ENCODE measurements around the gene KIF13A. TPM values are rescaled to one million over a fixed set of nuclear protein-coding genes. Genes with fewer than 3 reads are reported as not detected.
A peak's percentile ranks its signal among the peaks of the same experiment; 100 is the strongest.

The KIF13A gene
- total and polyA plus RNA-seq, 9 of the 15 experiments (the other 6 are each of a cell fraction or from before 2014, with no cell fraction given), result 3.6 to 44.3 (median 29.7) TPM

- no peaks in the 10 kb centered on the region for H3K27me3 ChIP-seq (ENCODE audit: control insufficient read depth in 2 of 2, insufficient read depth in 2 of 2, low read length in 2 of 2)
- TF ChIP-seq BMI1 (IDR thresholded peaks at IDR 0.05; ENCODE audit: low read length) (no peak), TARDBP (IDR thresholded peaks at IDR 0.05) (no peak), HNRNPL (IDR thresholded peaks at IDR 0.05; ENCODE audit: low read depth, low read length) (no peak)
These were observed 224.8 kb downstream of the KIF13A start for GRCh38 chr6:17762651-17763050.

GRCh38 chr6:17758119-17758518 is 229.3 kb downstream of the KIF13A start:
- no peak for ATAC-seq
- Histone ChIP-seq H3K9me3 (replicated peaks; ENCODE audit: control insufficient read depth, insufficient read depth, low read depth, low read length) (no peaks in the 10 kb centered on the region), H3K36me3 (ENCODE audit: control insufficient read depth, insufficient read depth, low read length) (peaks cover 13% of the 10 kb centered on the region; the same call in 1 of the 3 replicates), H4K20me1 (replicated peaks; ENCODE audit: control insufficient read depth, insufficient read depth, low read length) (no peaks in the 10 kb centered on the region; the same call in 1 of the 2 replicates), H3K27me3 (ENCODE audit: control insufficient read depth in 2 of 2, insufficient read depth in 2 of 2, low read length in 2 of 2) (no peaks in the 10 kb centered on the region), H2AFZ (ENCODE audit: low read depth, low read length) (no peak overlapping the region), H3K27ac (ENCODE audit: extremely low read depth, low read depth, low read length) (no peak overlapping the region), H3K4me2 (ENCODE audit: insufficient read depth, low read length) (no peak overlapping the region), H3K4me1 (replicated peaks in 1 of 2; ENCODE audit: control insufficient read depth in 2 of 2, insufficient read depth in 2 of 2, low read length in 2 of 2) (no peaks in the 10 kb centered on the region; a peak in 1 of 5 replicates), H3K9ac (ENCODE audit: insufficient read depth in 1 of 2, low read depth in 2 of 2, low read length in 2 of 2) (no peak overlapping the region), H3K79me2 (ENCODE audit: control insufficient read depth, insufficient read depth, low read length) (no peaks in the 10 kb centered on the region), H3K9me1 (ENCODE audit: control insufficient read depth, insufficient read depth, low read length) (no peaks in the 10 kb centered on the region), H3K4me3 (no peak overlapping the region)
- no TSS peak for BruUV-seq (replicated peaks)
- WGBS (ENCODE audit: insufficient coverage, low coverage, missing lambda C conversion rate), result 82% methylated on average over 6 of the region's 6 CpGs
- DNase-seq (ENCODE audit: extremely low read depth in 1 of 4, low spot score in 3 of 4), result no peak
- ChIA-PET POLR2A (interaction anchor here (0.6 to 2.0 kb wide), 5 partner anchors 9 to 409 kb away, joined by 3 to 7 read pairs (median 5); no protein-coding TSS in a partner anchor), CTCF (ENCODE audit: low intra/inter-chr PET ratio) (no interaction called here)
- FAIRE-seq, result peak; percentile 19
- intact Hi-C loops (cut with micrococcal nuclease), result no loop called here
- in situ Hi-C loops (cut with MboI), result no loop called here
- TF ChIP-seq RBM14 (IDR thresholded peaks at IDR 0.05; ENCODE audit: borderline replicate concordance, insufficient read depth, low read depth, low read length) (no peak), KLF6 (CRISPR knock-in tag; IDR thresholded peaks at IDR 0.05; ENCODE audit: borderline replicate concordance) (no peak), AFF4 (CRISPR knock-in tag; IDR thresholded peaks at IDR 0.05) (no peak), PHB (CRISPR knock-in tag; IDR thresholded peaks at IDR 0.05) (no peak), SRSF3 (IDR thresholded peaks at IDR 0.05; ENCODE audit: insufficient read depth, low read length) (no peak), SUPT5H (IDR thresholded peaks at IDR 0.05) (no peak), MLX (CRISPR knock-in tag; conservative IDR thresholded peaks at IDR 0.05) (no peak), PCBP1 (IDR thresholded peaks at IDR 0.05; ENCODE audit: low read depth, low read length, poor library complexity, severe bottlenecking) (no peak)

More at GRCh38 chr6:17762651-17763050, 224.8 kb downstream of the KIF13A start:
- Histone ChIP-seq H3K36me3 (ENCODE audit: control insufficient read depth, insufficient read depth, low read length) (peaks cover 35% of the 10 kb centered on the region; the same call in 2 of the 3 replicates), H3K9me3 (replicated peaks; ENCODE audit: control insufficient read depth, insufficient read depth, low read depth, low read length) (no peaks in the 10 kb centered on the region), H4K20me1 (replicated peaks; ENCODE audit: control insufficient read depth, insufficient read depth, low read length) (no peaks in the 10 kb centered on the region; the same call in 1 of the 2 replicates), H3K9me1 (ENCODE audit: control insufficient read depth, insufficient read depth, low read length) (no peaks in the 10 kb centered on the region), H2AFZ (ENCODE audit: low read depth, low read length) (no peak overlapping the region), H3K27ac (ENCODE audit: extremely low read depth, low read depth, low read length) (no peak overlapping the region), H3K4me1 (replicated peaks in 1 of 2; ENCODE audit: control insufficient read depth in 2 of 2, insufficient read depth in 2 of 2, low read length in 2 of 2) (no peaks in the 10 kb centered on the region; a peak in 1 of 5 replicates), H3K9ac (ENCODE audit: insufficient read depth in 1 of 2, low read depth in 2 of 2, low read length in 2 of 2) (no peak overlapping the region), H3K79me2 (ENCODE audit: control insufficient read depth, insufficient read depth, low read length) (no peaks in the 10 kb centered on the region), H3K4me3 (no peak overlapping the region), H3K4me2 (ENCODE audit: insufficient read depth, low read length) (no peak overlapping the region)
- POLR2A ChIA-PET, result interaction anchor here (0.5 to 1.2 kb wide), 3 partner anchors 13 to 73 kb away, joined by 3 read pairs; no protein-coding TSS in a partner anchor
- FAIRE-seq, result no peak
- 95% methylated on average over 2 of the region's 2 CpGs for WGBS (ENCODE audit: insufficient coverage, low coverage, missing lambda C conversion rate)
- BruUV-seq (replicated peaks), result no TSS peak
- in situ Hi-C loops (cut with MboI) (no loop called here), intact Hi-C loops (cut with micrococcal nuclease) (no loop called here)
- ATAC-seq, result no peak
- DNase-seq (ENCODE audit: extremely low read depth in 1 of 4, low spot score in 3 of 4), result no peak
- CTCF ChIA-PET (ENCODE audit: low intra/inter-chr PET ratio), result no interaction called here
